Skeletal muscle cell (primary cell): ENCODE results near the gene CDCA3.
A peak's percentile ranks its signal among the peaks of the same experiment; 100 is the strongest.
"Not testable (repeated sequence)": the region's sequence is repeated elsewhere in the genome, so short reads cannot be mapped to it uniquely, and the experiment has no call there.

Experiments
- DNase-seq: peaks from one replicate; pipeline ENCODE4 v3.0.0-alpha.2; 2010; ENCODE audit warnings: low read depth
- H3K4me3 ChIP-seq: 2 replicates; pipeline ENCODE4 v1.5.1; 2011; ENCODE audit warnings: low read depth, mild to moderate bottlenecking, control low read depth, low read length, moderate library complexity

Gene CDCA3

DNA sequence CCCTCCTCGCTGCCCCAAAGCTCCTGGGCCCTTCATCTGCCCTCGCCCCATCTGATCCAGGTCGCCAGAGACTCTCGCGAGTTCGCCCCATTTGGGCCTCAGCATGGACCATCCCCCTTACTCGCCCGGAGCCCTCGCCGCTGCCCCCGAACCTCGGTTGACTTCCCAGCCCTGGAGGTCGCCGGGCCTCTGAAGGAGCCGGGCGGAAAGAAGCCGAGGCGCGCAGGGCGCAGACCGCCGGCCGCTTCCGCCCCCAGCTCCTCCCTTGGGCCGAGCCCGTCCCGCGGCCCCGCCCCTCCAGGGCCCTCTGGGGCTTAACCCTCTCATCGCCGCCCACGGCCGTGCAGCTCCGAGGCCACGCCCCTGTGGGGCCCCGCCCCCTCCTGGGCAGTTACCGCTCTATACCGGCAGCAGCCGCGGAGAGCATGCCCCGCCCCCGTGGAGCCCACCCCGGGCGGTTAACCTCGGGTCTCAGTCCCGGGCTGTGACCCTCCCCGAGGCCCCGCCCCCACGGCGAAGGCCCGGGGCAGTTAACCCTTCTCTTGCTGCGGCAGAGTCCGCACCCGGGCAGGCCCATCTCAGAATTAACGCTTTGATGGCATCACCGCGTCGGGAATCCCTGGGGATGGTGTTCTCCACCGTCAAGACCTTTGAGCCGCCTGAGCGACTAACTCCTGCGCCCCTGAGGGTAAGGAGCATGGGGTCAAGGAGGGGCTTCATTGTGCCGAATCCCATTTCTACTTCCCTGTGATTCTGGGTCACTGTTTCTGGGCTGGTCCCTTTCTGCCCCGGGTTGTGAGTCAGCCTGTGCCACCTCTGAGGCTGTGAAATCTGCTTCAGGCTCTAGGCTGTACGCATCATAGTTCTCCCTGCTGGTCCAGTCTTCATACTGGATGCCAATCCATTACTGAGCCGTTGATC is 22.3 kb upstream of the CDCA3 start, which contains the start of gene SPSB2:
TSS of gene SPSB2 (minus strand) at position 210 of the 921 bp plus-strand sequence. CDS start 402 bp downstream, outside the sequence.
- H3K4me3 ChIP-seq: peak within 1 kb of the TSS; percentile 62
- peak; percentile 78 for DNase-seq

- peak overlapping the region; percentile 62 for H3K4me3 ChIP-seq
- peak; percentile 25 for DNase-seq
These were observed 21.3 kb upstream of the CDCA3 start for GRCh38 chr12:6872073-6873048.

GRCh38 chr12:6871052-6871957 is 20.2 kb upstream of the CDCA3 start:
- DNase-seq: no peak
- peak overlapping the region; percentile 62 for H3K4me3 ChIP-seq

- not testable (repeated sequence) for DNase-seq
These were observed 19.2 kb upstream of the CDCA3 start for GRCh38 chr12:6870304-6870703.

DNA sequence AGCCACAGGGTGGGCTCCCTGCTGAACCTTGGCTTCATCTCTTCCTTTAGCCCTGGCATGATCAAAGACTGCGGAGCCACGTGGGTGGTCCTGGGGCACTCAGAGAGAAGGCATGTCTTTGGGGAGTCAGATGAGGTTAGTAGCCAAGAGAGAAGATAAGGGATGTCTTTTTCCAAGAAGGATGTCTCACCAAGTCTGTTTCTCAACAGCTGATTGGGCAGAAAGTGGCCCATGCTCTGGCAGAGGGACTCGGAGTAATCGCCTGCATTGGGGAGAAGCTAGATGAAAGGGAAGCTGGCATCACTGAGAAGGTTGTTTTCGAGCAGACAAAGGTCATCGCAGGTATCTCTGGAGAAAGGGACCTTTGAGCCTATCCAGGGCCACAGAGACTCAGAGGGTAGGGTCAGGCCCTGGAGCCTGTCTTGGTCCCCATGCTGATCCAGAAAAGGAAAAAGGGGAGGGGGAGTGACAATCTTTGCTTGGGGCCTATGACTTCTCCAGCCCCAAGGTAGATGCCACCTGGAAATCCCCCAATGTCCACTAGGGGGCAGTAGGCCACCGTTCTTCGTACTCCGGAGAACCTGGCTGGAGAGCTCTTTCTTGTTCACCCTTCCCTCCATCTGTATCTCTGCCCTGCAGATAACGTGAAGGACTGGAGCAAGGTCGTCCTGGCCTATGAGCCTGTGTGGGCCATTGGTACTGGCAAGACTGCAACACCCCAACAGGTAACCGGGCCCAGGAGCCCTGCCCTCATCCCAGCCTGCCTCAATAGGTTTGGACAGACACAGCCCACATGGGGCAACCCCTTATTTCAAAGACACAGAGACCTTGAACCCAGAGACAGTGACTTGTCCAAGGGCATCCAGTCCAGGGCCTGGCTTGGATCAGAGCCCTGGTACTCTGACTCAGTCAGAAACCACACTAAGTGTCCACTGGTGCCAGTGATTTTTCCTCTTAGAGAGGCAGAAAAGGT is 18.2 kb upstream of the CDCA3 start:
- H3K4me3 ChIP-seq: peak overlapping the region; percentile 83
- DNase-seq: no peak

More at GRCh38 chr12:6870304-6870703, 19.2 kb upstream of the CDCA3 start:
- H3K4me3 ChIP-seq: not testable (repeated sequence)

DNA sequence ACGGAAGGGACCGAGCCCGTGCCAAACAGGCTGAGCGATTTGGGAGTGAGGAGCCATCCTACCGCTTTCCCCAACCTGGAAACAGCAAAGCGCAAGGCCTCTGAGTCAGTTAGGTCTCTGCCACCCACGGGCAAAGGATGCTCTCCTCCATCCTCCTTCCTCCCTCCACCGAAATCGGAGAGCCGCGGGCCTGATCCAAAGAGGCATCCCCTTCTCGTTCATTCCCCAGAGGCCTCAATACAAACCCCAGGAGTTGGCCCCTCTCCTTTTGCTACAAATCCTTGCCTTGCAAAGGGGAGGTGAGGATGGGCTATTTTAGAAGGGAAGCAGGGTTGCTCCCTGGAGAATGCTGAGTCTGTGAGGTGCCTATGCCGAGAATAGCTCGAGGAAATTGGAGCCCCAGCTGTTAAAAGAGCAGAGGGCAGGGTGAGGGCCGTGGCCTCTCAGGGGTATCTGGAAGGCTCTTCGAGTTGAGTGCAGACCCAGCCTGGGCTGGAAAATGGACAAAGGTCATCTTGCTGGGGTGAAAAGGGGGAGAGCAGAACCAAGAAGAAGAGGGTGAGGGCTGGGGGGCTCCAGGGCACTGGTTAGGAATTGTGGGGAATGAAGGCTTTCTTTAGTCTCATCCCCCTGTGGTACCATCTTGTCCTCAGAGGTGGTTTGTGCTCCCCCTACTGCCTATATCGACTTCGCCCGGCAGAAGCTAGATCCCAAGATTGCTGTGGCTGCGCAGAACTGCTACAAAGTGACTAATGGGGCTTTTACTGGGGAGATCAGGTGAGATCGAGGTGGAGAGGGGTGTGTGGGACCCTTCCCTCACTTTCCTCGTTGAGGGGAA is 17.3 kb upstream of the CDCA3 start:
- peak overlapping the region; percentile 83 for H3K4me3 ChIP-seq
- DNase-seq: no peak

- H3K4me3 ChIP-seq: peak within 1 kb of the TSS; percentile 83
- DNase-seq: no peak
These were observed 16.5 kb upstream of the CDCA3 start, which contains the start of gene TPI1 for GRCh38 chr12:6867413-6868210. Gene TPI1, plus strand, starts transcription at chr12:6867531. Its CDS starts 36 bp downstream, at chr12:6867567.

DNA sequence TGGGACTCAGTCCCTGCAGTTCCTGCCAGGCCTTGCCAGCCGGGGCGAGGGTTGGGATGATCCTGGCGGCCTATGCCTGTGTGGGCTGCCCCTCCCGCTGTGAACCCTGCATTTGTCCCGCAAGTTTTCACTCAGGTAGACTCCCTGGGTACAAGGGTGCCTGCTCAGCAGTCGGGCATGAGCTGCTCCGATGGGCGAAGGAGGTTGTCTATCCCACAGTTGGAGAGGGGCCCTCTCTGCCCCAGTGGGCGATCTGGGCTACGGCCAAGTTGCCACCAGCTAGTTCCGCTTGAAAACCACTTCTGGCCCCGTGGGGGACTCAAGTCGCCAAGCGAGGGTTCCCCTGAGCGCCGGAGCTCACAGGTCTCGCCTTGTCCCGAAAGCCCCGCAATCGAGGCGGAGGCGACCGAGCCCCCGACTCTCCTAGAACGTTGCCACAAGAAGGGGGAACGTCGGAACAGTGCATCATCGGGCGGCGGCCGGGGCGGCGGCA is 15.9 kb upstream of the CDCA3 start:
- H3K4me3 ChIP-seq: peak overlapping the region; percentile 83
- DNase-seq: no peak

DNA sequence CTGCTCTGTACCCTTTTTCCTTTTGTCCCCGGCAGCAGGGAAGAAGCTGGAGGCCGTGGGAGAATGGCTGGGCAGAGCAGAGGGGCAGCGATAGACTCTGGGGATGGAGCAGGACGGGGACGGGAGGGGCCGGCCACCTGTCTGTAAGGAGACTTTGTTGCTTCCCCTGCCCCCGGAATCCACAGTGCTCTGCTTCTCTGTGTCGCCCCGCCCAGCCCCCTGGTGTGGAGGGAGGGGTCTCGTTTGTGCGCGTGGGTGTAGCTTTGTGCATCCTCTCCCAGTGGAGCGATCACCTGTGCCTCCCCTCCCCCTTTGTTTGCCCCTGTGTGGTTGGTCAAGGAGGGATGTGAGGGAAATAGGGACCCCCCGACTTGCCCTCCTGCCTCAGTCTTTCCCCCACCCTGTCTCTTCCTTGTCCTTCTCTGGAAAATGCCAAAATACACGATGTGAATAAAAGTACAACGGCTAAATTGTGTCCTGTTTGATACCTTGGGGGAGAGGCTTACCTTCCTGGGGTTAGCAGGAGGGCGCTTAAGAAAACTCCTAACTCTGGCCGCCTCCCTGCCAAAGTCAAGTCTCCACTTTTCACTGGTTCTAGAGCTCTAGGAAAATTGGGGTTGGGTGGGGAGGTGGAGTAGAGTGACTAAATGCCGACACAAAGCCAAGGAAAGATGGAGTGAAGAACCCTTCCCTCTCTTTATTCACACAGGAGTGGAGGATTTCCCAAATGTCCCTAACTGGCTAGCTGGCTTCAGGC is 15.3 kb upstream of the CDCA3 start:
- peak overlapping the region; percentile 83 for H3K4me3 ChIP-seq

DNA sequence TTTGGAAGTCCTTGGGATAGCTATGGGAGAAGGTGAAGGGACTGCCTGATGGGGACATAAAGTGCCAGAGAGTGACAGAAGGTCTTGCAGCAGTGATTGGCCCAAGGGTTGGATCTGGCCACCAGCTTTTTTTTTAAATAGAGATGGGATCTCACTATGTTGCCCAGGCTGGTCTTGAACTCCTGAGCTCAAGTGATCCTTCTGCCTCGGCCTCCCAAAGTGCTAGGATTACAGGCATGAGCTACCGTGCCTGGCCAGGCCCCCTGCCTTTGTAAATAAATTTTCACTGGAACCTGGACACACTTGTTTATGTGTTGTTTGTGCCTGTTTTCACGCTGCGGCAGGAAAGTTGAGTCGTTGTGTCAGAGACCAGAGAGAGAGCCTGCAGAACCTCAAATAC is 14.2 kb upstream of the CDCA3 start:
- not testable (repeated sequence) for H3K4me3 ChIP-seq, DNase-seq

More for the DNA sequence above, 15.3 kb upstream of the CDCA3 start:
- DNase-seq: no peak

- H3K4me3 ChIP-seq: no peak overlapping the region
- no peak for DNase-seq
These were observed 12.7 kb upstream of the CDCA3 start for GRCh38 chr12:6863586-6864321.

- DNase-seq: no peak
- H3K4me3 ChIP-seq: no peak overlapping the region
These were observed 11.9 kb upstream of the CDCA3 start for GRCh38 chr12:6863033-6863432.

- no peak for DNase-seq
- no peak overlapping the region for H3K4me3 ChIP-seq
These were observed 10.3 kb upstream of the CDCA3 start for GRCh38 chr12:6861391-6861790.

DNA sequence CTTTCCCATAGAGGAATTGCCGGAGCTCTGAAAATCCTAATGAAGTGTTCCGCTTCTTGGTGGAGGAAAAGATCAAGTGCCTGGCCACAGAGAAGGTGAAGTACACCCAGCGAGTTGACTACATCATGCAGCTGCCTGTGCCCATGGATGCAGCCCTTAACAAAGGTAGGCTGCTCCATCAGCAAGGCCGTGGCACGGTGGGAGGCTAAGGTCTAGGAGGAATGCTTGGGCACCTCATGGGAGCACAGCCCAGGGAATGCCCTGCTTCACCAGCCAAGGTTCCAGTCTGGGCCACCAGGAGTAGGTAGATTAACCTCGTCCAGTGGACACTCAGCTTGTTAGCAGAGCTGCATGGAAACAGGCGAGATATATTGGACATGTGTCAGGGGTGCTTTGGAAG is 9.9 kb upstream of the CDCA3 start:
- no peak overlapping the region for H3K4me3 ChIP-seq
- DNase-seq: no peak

GRCh38 chr12:6860116-6860515 is 9.0 kb upstream of the CDCA3 start:
- no peak for DNase-seq

More at GRCh38 chr12:6860116-6860515, 9.0 kb upstream of the CDCA3 start:
- no peak overlapping the region for H3K4me3 ChIP-seq
